Testis (tissue), 2 donors: ENCODE measurements around the gene CCDC51.

Experiments
- CTCF ChIP-seq, 3 experiments: fragments of 450-650 bp in 2 of 3; fragments of 200-600 bp in 1 of 3; sonication (generic) in 1 of 3; IDR thresholded peaks; one replicate each; pipeline ENCODE4 v1.5.1; 2016 to 2019; ENCODE audit warnings: antibody characterized with exemption in 3 of 3, mild to moderate bottlenecking in 2 of 3, moderate library complexity in 1 of 3
- POLR2A ChIP-seq: fragments of 450-650 bp; IDR thresholded peaks from one replicate; pipeline ENCODE4 v1.6.1; 2017; ENCODE audit warnings: antibody characterized with exemption, mild to moderate bottlenecking, moderate library complexity

GRCh38 chr3:48414376-48415250 is 25.3 kb downstream of the CCDC51 start:
- TF ChIP-seq CTCF (IDR thresholded peaks at IDR 0.05): no peak
- TF ChIP-seq POLR2A: no peak
